K562 (cell line): ENCODE data around the gene CNOT10. TPM values are rescaled to one million over a fixed set of nuclear protein-coding genes. Genes with fewer than 3 reads are reported as not detected.

Experiments used
- ARNT ChIP-seq, 2 experiments: fragments of 450-650 bp; IDR thresholded peaks; 2 replicates each; pipeline ENCODE4 v1.6.1; 2016; ENCODE audit warnings: mild to moderate bottlenecking in 1 of 2
- EP300 ChIP-seq: IDR thresholded peaks from 2 replicates; pipeline ENCODE4 v1.6.1; 2012; ENCODE audit warnings: low read length, improper control_type of control experiment
- HIVEP1 ChIP-seq: fragments of 250-450 bp; sonication (Bioruptor Pico); IDR thresholded peaks from 2 replicates; pipeline ENCODE4 v1.4.0; 2020; ENCODE audit warnings: mild to moderate bottlenecking
- KDM4B ChIP-seq, 2 experiments: fragments of 450-650 bp in 1 of 2; sonication (generic) in 1 of 2; IDR thresholded peaks; 2 replicates each; pipeline ENCODE4 v1.6.1; 2016 to 2017; ENCODE audit warnings: borderline replicate concordance in 2 of 2, antibody characterized with exemption in 1 of 2, low read depth in 1 of 2, mild to moderate bottlenecking in 1 of 2
- LCOR ChIP-seq: sonication (generic); formaldehyde crosslinking; IDR thresholded peaks from 2 replicates; pipeline ENCODE4 v1.8.0; 2022; ENCODE audit warnings: mild to moderate bottlenecking, missing genetic modification reagents
- MYC ChIP-seq, 2 experiments: fragments of 250-450 bp in 1 of 2; sonication (Bioruptor Pico) in 1 of 2; IDR thresholded peaks; 2 replicates each; pipeline versions ENCODE4 v1.5.1 to v1.6.1; 2012 to 2021; ENCODE audit warnings: low read depth in 2 of 2, borderline replicate concordance in 1 of 2, improper control_type of control experiment in 1 of 2, low read length in 1 of 2, mild to moderate bottlenecking in 1 of 2, moderate library complexity in 1 of 2
- PHF8 ChIP-seq: fragments of 200-600 bp; sonication (generic); IDR thresholded peaks from 2 replicates; pipeline ENCODE4 v1.6.1; 2012; ENCODE audit warnings: mixed run types, mild to moderate bottlenecking, inconsistent platforms, low read length, moderate library complexity, borderline replicate concordance
- SAFB ChIP-seq: fragments of 200-400 bp; formaldehyde crosslinking; IDR thresholded peaks from 2 replicates; pipeline ENCODE4 v1.6.1; 2017; ENCODE audit warnings: low read depth, low read length, borderline replicate concordance
- STAT5A ChIP-seq: IDR thresholded peaks from 2 replicates; pipeline ENCODE4 v1.6.1; 2012; ENCODE audit warnings: low read length, inconsistent platforms, borderline replicate concordance
- THRAP3 ChIP-seq: fragments of 450-650 bp; IDR thresholded peaks from 2 replicates; pipeline ENCODE4 v1.6.1; 2016; ENCODE audit warnings: mild to moderate bottlenecking, inconsistent platforms, borderline replicate concordance
- VEZF1 ChIP-seq: fragments of 200-800 bp; sonication (Bioruptor generic); IDR thresholded peaks from 2 replicates; pipeline ENCODE4 v1.6.1; 2017; ENCODE audit warnings: missing genetic modification characterization, missing compliant biosample characterization
- ZBED1 ChIP-seq: IDR thresholded peaks from 2 replicates; pipeline ENCODE4 v1.6.1; 2014
- ZBTB11 ChIP-seq, 3 experiments: fragments of 200-800 bp in 1 of 3; fragments of 250-450 bp in 1 of 3; fragments of 450-650 bp in 1 of 3; sonication (Bioruptor Pico) in 1 of 3; sonication (Bioruptor generic) in 1 of 3; formaldehyde crosslinking in 1 of 3; IDR thresholded peaks; 2 replicates each; pipeline versions ENCODE4 v1.6.1 to v1.8.0; 2016 to 2022; ENCODE audit warnings: mild to moderate bottlenecking in 2 of 3, missing genetic modification characterization in 2 of 3, missing compliant biosample characterization in 1 of 3, moderate library complexity in 1 of 3
- ZEB2 ChIP-seq: fragments of 450-650 bp; IDR thresholded peaks from 2 replicates; pipeline ENCODE4 v1.6.1; 2016
- ZKSCAN1 ChIP-seq: fragments of 150-350 bp; IDR thresholded peaks from 2 replicates; pipeline ENCODE4 v1.6.1; 2016; ENCODE audit warnings: low read depth, low read length
- ZNF589 ChIP-seq: fragments of 200-800 bp; sonication (Bioruptor generic); IDR thresholded peaks from 2 replicates; pipeline ENCODE4 v1.6.1; 2016; ENCODE audit warnings: low read depth, missing genetic modification characterization, missing compliant biosample characterization
- polyA plus RNA-seq, 8 experiments: library from polyadenylated mRNA; depleted of rRNA in 4 of 8; stranded (reverse) in 5 of 8; unstranded in 3 of 8; fragments of >200 nt; fragmentation: Nextera tagmentation in 2 of 8; fragmentation: Illumina TruSeq in 1 of 8; extraction: Ambion mirVana in 2 of 8; extraction: Trizol in 1 of 8; gene quantifications; 2 replicates each; pipeline versions ENCODE4 v1.2.1 to v1.2.3, GENCODE V29; 2011 to 2014; ENCODE audit warnings: inconsistent platforms in 1 of 8, missing spikeins in 1 of 8
- total RNA-seq, 7 experiments: library from RNA; depleted of rRNA in 6 of 7; stranded (reverse); fragments of >200 nt in 6 of 7; fragmentation: Illumina TruSeq in 2 of 7; extraction: Trizol in 2 of 7; gene quantifications; 2 replicates each; pipeline versions ENCODE4 v1.2.1 to v1.2.3, GENCODE V29; 2011 to 2021; ENCODE audit warnings: low replicate concordance in 1 of 7
- TF ChIP-seq, protein P1 (sequence below): sonication (generic); formaldehyde crosslinking; IDR thresholded peaks from 2 replicates; pipeline ENCODE4 v1.5.0; 2020; ENCODE audit warnings: missing genetic modification reagents
- TF ChIP-seq, protein P2 (sequence below): sonication (generic); formaldehyde crosslinking; IDR thresholded peaks from 2 replicates; pipeline ENCODE4 v1.8.0; 2022; ENCODE audit warnings: mild to moderate bottlenecking, low read depth, missing genetic modification reagents

CNOT10 gene
- total and polyA plus RNA-seq, 9 of the 15 experiments (the other 6 are each of a cell fraction or from before 2014, with no cell fraction given): 35.7 to 114 (median 81.9) TPM

DNA sequence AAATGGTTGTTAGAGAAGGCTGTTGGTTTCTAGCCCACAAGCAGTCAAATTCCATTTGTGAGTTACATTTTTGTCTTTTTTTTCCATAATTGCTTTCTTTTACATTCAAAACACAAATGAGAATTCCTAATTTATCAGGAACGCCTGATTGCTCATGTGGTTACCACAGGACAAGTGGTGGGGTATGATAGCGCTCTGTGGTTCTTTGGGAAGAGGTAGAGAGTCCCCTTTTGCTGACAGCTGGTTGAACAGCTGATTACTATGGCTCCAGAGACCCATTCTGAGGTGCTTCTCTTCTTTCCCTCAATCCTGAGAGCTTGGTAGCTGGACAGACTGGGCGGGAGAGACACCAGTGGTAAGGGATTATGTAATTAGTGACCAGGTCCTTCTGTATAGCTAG lies 24.4 kb downstream of the CNOT10 start (continued):
- TF ChIP-seq PHF8 (no peak), THRAP3 (no peak), ZBED1 (peak; percentile 74; the same call in 1 of the 2 replicates), EP300 (peak; percentile 95), VEZF1 (peak; percentile 47), ZBTB11 (CRISPR knock-in tag; IDR thresholded peaks at IDR 0.05) (peak in 1 of 3 experiments; percentile 20; a peak in 1 of 6 replicates), MYC (IDR thresholded peaks at IDR 0.05; ENCODE audit: low read depth, low read length) (peak; percentile 40; the same call in 1 of the 2 replicates), MYC (CRISPR knock-in tag; IDR thresholded peaks at IDR 0.05; ENCODE audit: borderline replicate concordance, low read depth) (no peak), SAFB (no peak), ZNF589 (CRISPR knock-in tag) (peak; percentile 95), ARNT (IDR thresholded peaks at IDR 0.05) (0 out of 4 replicates have a peak, but pooled peaks of 1 of the 2 experiments have one; percentile 78), STAT5A (peak; percentile 91), ZEB2 (0 out of 2 replicates have a peak, but pooled peaks have one; percentile 15), KDM4B (IDR thresholded peaks at IDR 0.05; ENCODE audit: borderline replicate concordance in 2 of 2, low read depth in 1 of 2) (no peak), HIVEP1 (CRISPR knock-in tag) (peak; percentile 49; the same call in 1 of the 2 replicates), ZKSCAN1 (0 out of 2 replicates have a peak, but pooled peaks have one; percentile 41), LCOR (CRISPR knock-in tag) (peak; percentile 55; the same call in 1 of the 2 replicates)
- TF ChIP-seq, protein P1, sequence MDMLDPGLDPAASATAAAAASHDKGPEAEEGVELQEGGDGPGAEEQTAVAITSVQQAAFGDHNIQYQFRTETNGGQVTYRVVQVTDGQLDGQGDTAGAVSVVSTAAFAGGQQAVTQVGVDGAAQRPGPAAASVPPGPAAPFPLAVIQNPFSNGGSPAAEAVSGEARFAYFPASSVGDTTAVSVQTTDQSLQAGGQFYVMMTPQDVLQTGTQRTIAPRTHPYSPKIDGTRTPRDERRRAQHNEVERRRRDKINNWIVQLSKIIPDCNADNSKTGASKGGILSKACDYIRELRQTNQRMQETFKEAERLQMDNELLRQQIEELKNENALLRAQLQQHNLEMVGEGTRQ: no peak
- TF ChIP-seq, protein P2, sequence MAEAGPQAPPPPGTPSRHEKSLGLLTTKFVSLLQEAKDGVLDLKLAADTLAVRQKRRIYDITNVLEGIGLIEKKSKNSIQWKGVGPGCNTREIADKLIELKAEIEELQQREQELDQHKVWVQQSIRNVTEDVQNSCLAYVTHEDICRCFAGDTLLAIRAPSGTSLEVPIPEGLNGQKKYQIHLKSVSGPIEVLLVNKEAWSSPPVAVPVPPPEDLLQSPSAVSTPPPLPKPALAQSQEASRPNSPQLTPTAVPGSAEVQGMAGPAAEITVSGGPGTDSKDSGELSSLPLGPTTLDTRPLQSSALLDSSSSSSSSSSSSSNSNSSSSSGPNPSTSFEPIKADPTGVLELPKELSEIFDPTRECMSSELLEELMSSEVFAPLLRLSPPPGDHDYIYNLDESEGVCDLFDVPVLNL (CRISPR knock-in tag): no peak
